Pericardium fibroblast (primary cell): Measurements from ENCODE around the gene POGLUT2. TPM values are rescaled to one million over a fixed set of nuclear protein-coding genes. Genes with fewer than 3 reads are reported as not detected.

Experiments
- total RNA-seq: library from RNA; depleted of rRNA; stranded (reverse); fragments of >200 nt; gene quantifications from 2 replicates; pipeline ENCODE4 v1.2.3, GENCODE V29; 2015

Gene POGLUT2
- total RNA-seq, result 26.6 and 40.6 TPM in 2 replicates

GRCh38 chr13:102798581-102799425 lies at the start of gene POGLUT2, which contains the start of gene BIVM:
POGLUT2 (minus strand) TSS chr13:102798976; CDS start chr13:102798670, 306 bp downstream.
BIVM (plus strand) TSS chr13:102799119; CDS start chr13:102807268, 8,149 bp downstream.

DNA sequence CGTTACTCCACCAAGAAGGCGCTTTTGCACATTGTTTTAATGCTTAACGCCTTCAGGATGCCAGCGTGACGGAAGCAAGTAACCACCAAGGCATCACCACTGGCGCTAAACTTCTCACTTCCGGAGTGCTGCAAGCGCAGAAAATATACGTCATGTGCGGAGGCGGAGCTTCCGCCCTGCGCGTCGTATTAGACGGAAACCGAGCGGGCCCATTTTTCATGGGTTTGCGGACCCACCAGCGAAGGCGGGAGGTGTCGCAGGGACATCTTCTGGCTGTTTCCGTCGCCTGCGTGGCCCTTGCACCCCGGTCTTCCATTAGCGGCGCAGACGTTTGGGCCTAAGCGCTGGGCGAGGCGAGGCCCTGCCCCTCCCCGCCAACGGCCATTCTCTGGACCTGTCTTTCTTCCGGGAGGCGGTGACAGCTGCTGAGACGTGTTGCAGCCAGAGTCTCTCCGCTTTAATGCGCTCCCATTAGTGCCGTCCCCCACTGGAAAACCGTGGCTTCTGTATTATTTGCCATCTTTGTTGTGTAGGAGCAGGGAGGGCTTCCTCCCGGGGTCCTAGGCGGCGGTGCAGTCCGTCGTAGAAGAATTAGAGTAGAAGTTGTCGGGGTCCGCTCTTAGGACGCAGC lies 47.0 kb upstream of the POGLUT2 start, which contains the start of gene ERCC5:
TSS of gene ERCC5 (plus strand) at position 403 of the 631 bp plus-strand sequence. CDS start 235 bp downstream, outside the sequence.

DNA sequence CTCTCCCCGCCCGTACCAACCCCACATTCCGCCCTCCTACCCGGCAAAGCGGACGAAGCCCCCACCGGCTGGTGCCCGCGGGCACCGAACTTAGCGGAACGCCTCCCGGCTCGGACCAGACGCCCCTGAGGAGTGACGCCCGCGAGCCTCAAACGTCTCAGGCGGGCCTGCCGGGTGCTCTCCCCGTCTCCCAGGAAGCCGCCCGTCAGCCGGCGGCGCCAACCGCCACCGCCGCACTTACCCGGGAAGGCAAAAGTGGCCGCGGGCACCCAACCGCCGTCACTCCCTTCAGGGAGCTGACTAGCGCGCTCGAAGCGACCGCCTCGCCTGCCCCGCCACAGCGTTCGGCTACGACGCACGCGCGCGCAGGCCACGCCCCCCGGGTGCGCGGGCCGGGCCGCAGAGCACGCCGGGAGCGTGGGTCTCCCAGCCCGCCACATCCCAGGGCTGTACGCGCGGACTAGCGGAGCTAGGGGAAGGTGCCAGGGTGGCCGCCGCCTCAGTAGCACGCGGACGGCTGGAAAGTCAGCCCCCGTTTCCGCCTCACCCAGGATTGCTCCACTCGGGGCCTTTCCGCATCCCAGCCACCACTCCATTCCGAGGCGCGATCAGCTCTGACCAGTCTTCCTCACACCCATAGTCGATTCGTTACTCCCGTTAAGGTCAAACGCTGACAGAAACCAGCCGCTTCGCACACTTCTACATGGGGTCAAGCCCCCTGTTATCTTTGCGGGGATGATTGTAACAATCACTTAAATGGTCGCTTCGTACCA lies 25.1 kb downstream of the POGLUT2 start, which contains the start of gene TEX30:
TSS of gene TEX30 (minus strand) at position 346 of the 773 bp plus-strand sequence. CDS start 3,760 bp downstream, outside the sequence.

Other genes with a start within 250 kb of the POGLUT2 start
- gene TPP2, start 202.0 kb downstream of the POGLUT2 start, total RNA-seq, result 27.1 and 28.5 TPM in 2 replicates
- 1.4 TPM in 1 of 2 replicates, not detected in the other for gene METTL21C, start 103.9 kb downstream of the POGLUT2 start, total RNA-seq
- 4.2 and 5.7 TPM in 2 replicates for gene TEX30, start 25.2 kb downstream of the POGLUT2 start, total RNA-seq
- gene BIVM, start 143 bp upstream of the POGLUT2 start, total RNA-seq, result 11.0 and 19.0 TPM in 2 replicates
- gene ERCC5, start 47.1 kb upstream of the POGLUT2 start, total RNA-seq, result 33.6 and 41.7 TPM in 2 replicates